ENCODE results near the gene SQSTM1. TPM values are rescaled to one million over a fixed set of nuclear protein-coding genes. Genes with fewer than 3 reads are reported as not detected.

Gene SQSTM1
- total RNA-seq, 2 experiments from 2014 or later: 111 to 117 TPM

GRCh38 chr5:179874536-179875292, 54.0 kb downstream of the SQSTM1 start:
- Mint-ChIP-seq H3K27ac (no peak overlapping the region), H3K36me3 (peaks cover 8% of the 10 kb centered on the region), H3K9me3 (no peaks in the 10 kb centered on the region), H3K4me1 (no peaks in the 10 kb centered on the region), H3K27me3 (no peaks in the 10 kb centered on the region), H3K4me3 (no peak overlapping the region)
- no peak for DNase-seq

- Mint-ChIP-seq H3K4me3 (no peak overlapping the region), H3K27ac (no peak overlapping the region), H3K4me1 (no peaks in the 10 kb centered on the region), H3K36me3 (peaks cover 7% of the 10 kb centered on the region), H3K27me3 (no peaks in the 10 kb centered on the region), H3K9me3 (no peaks in the 10 kb centered on the region)
- no peak for DNase-seq
Observed at GRCh38 chr5:179875741-179876609, 55.3 kb downstream of the SQSTM1 start.

GRCh38 chr5:179876610-179876952, 55.9 kb downstream of the SQSTM1 start:
- Mint-ChIP-seq H3K4me1 (no peaks in the 10 kb centered on the region), H3K27ac (no peak overlapping the region), H3K36me3 (peaks cover 2% of the 10 kb centered on the region), H3K4me3 (no peak overlapping the region), H3K27me3 (no peaks in the 10 kb centered on the region), H3K9me3 (no peaks in the 10 kb centered on the region)
- DNase-seq: no peak

GRCh38 chr5:179878222-179879002, 57.7 kb downstream of the SQSTM1 start:
- Mint-ChIP-seq H3K27ac (no peak overlapping the region), H3K27me3 (no peaks in the 10 kb centered on the region), H3K9me3 (peaks cover 3% of the 10 kb centered on the region), H3K4me3 (no peak overlapping the region), H3K36me3 (peaks cover 19% of the 10 kb centered on the region), H3K4me1 (no peaks in the 10 kb centered on the region)
- no peak for DNase-seq

GRCh38 chr5:179879003-179879689, 58.4 kb downstream of the SQSTM1 start:
- no peak for DNase-seq
- Mint-ChIP-seq H3K4me1 (no peaks in the 10 kb centered on the region), H3K4me3 (no peak overlapping the region), H3K27ac (no peak overlapping the region), H3K9me3 (peaks cover 9% of the 10 kb centered on the region), H3K36me3 (peaks cover 27% of the 10 kb centered on the region), H3K27me3 (no peaks in the 10 kb centered on the region)

- Mint-ChIP-seq H3K36me3 (peaks cover 32% of the 10 kb centered on the region), H3K27ac (no peak overlapping the region), H3K27me3 (no peaks in the 10 kb centered on the region)
Observed at GRCh38 chr5:179879690-179880010, 58.9 kb downstream of the SQSTM1 start.

GRCh38 chr5:179880066-179880650, 59.5 kb downstream of the SQSTM1 start:
- DNase-seq: no peak
- H3K27me3 Mint-ChIP-seq: no peaks in the 10 kb centered on the region
- peaks cover 37% of the 10 kb centered on the region for H3K36me3 Mint-ChIP-seq
- H3K9me3 Mint-ChIP-seq: peaks cover 12% of the 10 kb centered on the region
- H3K4me3 Mint-ChIP-seq: no peak overlapping the region
- H3K4me1 Mint-ChIP-seq: no peaks in the 10 kb centered on the region
- no peak overlapping the region for H3K27ac Mint-ChIP-seq

More at GRCh38 chr5:179879690-179880010, 58.9 kb downstream of the SQSTM1 start:
- H3K4me3 Mint-ChIP-seq: no peak overlapping the region
- H3K9me3 Mint-ChIP-seq: peaks cover 11% of the 10 kb centered on the region
- DNase-seq: no peak
- no peaks in the 10 kb centered on the region for H3K4me1 Mint-ChIP-seq

- peaks cover 12% of the 10 kb centered on the region for H3K9me3 Mint-ChIP-seq
- no peaks in the 10 kb centered on the region for H3K4me1 Mint-ChIP-seq
- H3K36me3 Mint-ChIP-seq: peaks cover 45% of the 10 kb centered on the region
- H3K27ac Mint-ChIP-seq: no peak overlapping the region
- no peaks in the 10 kb centered on the region for H3K27me3 Mint-ChIP-seq
- no peak for DNase-seq
- no peak overlapping the region for H3K4me3 Mint-ChIP-seq
Observed at GRCh38 chr5:179880848-179881590, 60.3 kb downstream of the SQSTM1 start.

DNA sequence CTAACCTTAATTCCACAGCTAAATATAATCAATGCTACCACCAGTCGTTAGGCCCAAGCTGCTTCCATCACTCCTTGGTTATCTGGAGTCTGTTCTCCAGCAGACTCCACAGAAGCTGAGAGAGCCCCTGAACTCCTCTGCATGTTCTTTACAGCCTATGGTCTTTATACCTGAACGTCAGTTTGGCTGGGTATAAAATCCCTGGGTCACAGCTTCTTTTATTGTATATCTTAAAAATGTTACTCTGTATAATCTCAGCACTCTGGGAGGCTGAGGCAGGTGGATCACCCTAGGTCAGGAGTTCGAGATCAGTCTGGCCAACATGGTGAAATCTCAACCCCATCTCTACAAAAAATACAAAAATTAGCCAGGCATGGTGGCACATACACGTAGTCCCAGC, 61.6 kb downstream of the SQSTM1 start:
- H3K36me3 Mint-ChIP-seq: peaks cover 56% of the 10 kb centered on the region
- H3K4me3 Mint-ChIP-seq: no peak overlapping the region
- no peak overlapping the region for H3K27ac Mint-ChIP-seq
- DNase-seq: no peak
- no peaks in the 10 kb centered on the region for H3K4me1 Mint-ChIP-seq
- no peaks in the 10 kb centered on the region for H3K27me3 Mint-ChIP-seq
- peaks cover 12% of the 10 kb centered on the region for H3K9me3 Mint-ChIP-seq

DNA sequence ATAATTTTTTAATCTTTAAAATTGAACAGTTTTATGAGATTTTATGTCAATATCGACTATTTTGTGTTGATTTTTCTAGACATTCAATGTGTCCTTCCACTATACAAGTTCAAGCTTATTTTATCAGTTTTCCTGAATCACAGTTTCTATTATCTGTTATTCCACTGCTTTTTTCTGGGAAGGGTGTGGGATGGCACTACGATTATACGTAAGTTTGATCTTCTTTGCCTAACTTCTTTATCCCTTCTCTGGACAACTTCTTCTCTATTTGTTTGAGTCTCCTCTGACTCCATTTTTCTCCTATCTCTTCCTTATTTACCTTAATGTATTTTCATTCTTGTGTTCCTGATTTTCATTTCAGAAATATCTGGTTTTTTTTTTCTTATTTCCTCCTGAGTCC, 62.5 kb downstream of the SQSTM1 start:
- DNase-seq: no peak
- Mint-ChIP-seq H3K36me3 (peaks cover 59% of the 10 kb centered on the region), H3K27me3 (no peaks in the 10 kb centered on the region), H3K4me1 (no peaks in the 10 kb centered on the region), H3K9me3 (peaks cover 12% of the 10 kb centered on the region), H3K4me3 (no peak overlapping the region), H3K27ac (no peak overlapping the region)

DNA sequence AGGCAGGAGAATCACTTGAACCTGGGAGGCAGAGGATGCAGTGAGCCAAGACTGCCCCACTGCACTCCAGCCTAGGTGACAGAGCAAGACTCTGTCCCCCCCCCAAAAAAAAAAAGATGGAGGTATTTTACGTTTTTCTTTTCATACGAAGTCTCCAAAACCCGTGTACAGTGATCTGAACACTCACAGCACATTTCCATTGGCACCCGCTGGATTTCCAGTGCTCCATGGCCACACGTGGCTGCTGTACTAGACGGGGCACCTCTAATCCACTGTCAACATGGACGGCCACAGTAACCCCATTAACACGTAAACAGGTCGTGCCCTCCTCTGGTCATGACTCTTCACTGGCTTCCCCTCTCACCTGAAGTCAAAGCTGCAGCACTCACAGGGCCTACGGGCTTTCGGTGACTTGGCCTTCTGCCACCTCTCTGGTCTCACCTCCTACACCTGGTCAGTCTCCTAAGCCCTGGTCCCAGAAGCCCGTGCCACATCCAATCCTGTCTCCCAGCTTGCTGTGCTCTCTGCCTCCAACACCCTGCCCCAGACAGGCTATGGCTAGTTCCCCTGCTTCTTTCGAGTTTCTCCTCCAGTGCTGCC, 64.9 kb downstream of the SQSTM1 start:
- Mint-ChIP-seq H3K27me3 (no peaks in the 10 kb centered on the region), H3K4me3 (no peak overlapping the region), H3K4me1 (no peaks in the 10 kb centered on the region), H3K36me3 (peaks cover 66% of the 10 kb centered on the region), H3K9me3 (peaks cover 12% of the 10 kb centered on the region), H3K27ac (no peak overlapping the region)
- no peak for DNase-seq

- no peak for DNase-seq
- no peak overlapping the region for H3K27ac Mint-ChIP-seq
- peaks cover 66% of the 10 kb centered on the region for H3K36me3 Mint-ChIP-seq
- H3K4me3 Mint-ChIP-seq: no peak overlapping the region
- peaks cover 12% of the 10 kb centered on the region for H3K9me3 Mint-ChIP-seq
- no peaks in the 10 kb centered on the region for H3K4me1 Mint-ChIP-seq
- H3K27me3 Mint-ChIP-seq: no peaks in the 10 kb centered on the region
Observed at GRCh38 chr5:179886190-179886911, 65.6 kb downstream of the SQSTM1 start.

- H3K27me3 Mint-ChIP-seq: no peaks in the 10 kb centered on the region
- H3K27ac Mint-ChIP-seq: no peak overlapping the region
- no peak overlapping the region for H3K4me3 Mint-ChIP-seq
- H3K9me3 Mint-ChIP-seq: peaks cover 12% of the 10 kb centered on the region
- no peak for DNase-seq
- no peaks in the 10 kb centered on the region for H3K4me1 Mint-ChIP-seq
- H3K36me3 Mint-ChIP-seq: peaks cover 62% of the 10 kb centered on the region
Observed at GRCh38 chr5:179887095-179887494, 66.4 kb downstream of the SQSTM1 start.

Data from activated naive CD8-positive, alpha-beta T cell treated with anti-CD3 and anti-CD28 coated beads for 36 hours (primary cell).